HG03558 (cell line): ENCODE measurements around the gene COL16A1.

Experiments used
- ATAC-seq: cut with Tn5 transposase; IDR thresholded peaks from one replicate; pipeline ENCODE4 v1.9.1; 2021; ENCODE audit warnings: moderate number of reproducible peaks; ENCODE audit not compliant: unreplicated experiment; ENCODE audit errors: extremely low read depth

The COL16A1 gene

GRCh38 chr1:31652891-31653499, 50.8 kb downstream of the COL16A1 start:
- ATAC-seq, result no peak

GRCh38 chr1:31651766-31652165, 52.1 kb downstream of the COL16A1 start:
- ATAC-seq, result no peak

GRCh38 chr1:31651089-31651420, 52.8 kb downstream of the COL16A1 start:
- ATAC-seq, result no peak

- ATAC-seq, result no peak
Measured at GRCh38 chr1:31650161-31651088, 53.4 kb downstream of the COL16A1 start.

GRCh38 chr1:31648641-31649357, 55.0 kb downstream of the COL16A1 start:
- ATAC-seq, result no peak

GRCh38 chr1:31648190-31648589, 55.6 kb downstream of the COL16A1 start:
- no peak for ATAC-seq

- ATAC-seq, result no peak
Measured at GRCh38 chr1:31647106-31647505, 56.7 kb downstream of the COL16A1 start.

GRCh38 chr1:31646259-31646960, 57.4 kb downstream of the COL16A1 start:
- ATAC-seq, result no peak

GRCh38 chr1:31645274-31645568, 58.6 kb downstream of the COL16A1 start:
- ATAC-seq, result no peak

GRCh38 chr1:31644560-31645273, 59.1 kb downstream of the COL16A1 start, which contains the start of gene PEF1:
Gene PEF1 (minus strand): TSS chr1:31644876. CDS start chr1:31644864, 12 bp downstream.
- ATAC-seq, result peak; percentile 71

- ATAC-seq, result peak; percentile 12
Measured at GRCh38 chr1:31643976-31644559, 59.7 kb downstream of the COL16A1 start.

- no peak for ATAC-seq
Measured at GRCh38 chr1:31642897-31643296, 60.9 kb downstream of the COL16A1 start.

- no peak for ATAC-seq
Measured at GRCh38 chr1:31642366-31642765, 61.5 kb downstream of the COL16A1 start.

- ATAC-seq, result no peak
Measured at GRCh38 chr1:31640964-31641363, 62.9 kb downstream of the COL16A1 start.

- no peak for ATAC-seq
Measured at GRCh38 chr1:31640179-31640578, 63.6 kb downstream of the COL16A1 start.

- no peak for ATAC-seq
Measured at GRCh38 chr1:31639543-31639942, 64.3 kb downstream of the COL16A1 start.

GRCh38 chr1:31637915-31638673, 65.7 kb downstream of the COL16A1 start:
- ATAC-seq, result no peak

- no peak for ATAC-seq
Measured at GRCh38 chr1:31633117-31633516, 70.7 kb downstream of the COL16A1 start.

- no peak for ATAC-seq
Measured at GRCh38 chr1:31632649-31633048, 71.2 kb downstream of the COL16A1 start.
